ENCODE data around the gene ALX3. TPM values are rescaled to one million over a fixed set of nuclear protein-coding genes. Genes with fewer than 3 reads are reported as not detected.
A peak's percentile ranks its signal among the peaks of the same experiment; 100 is the strongest.

ALX3 gene
- total RNA-seq, 1 donor from 2014 or later: not detected

GRCh38 chr1:110076789-110077500 lies 6.5 kb upstream of the ALX3 start:
- Mint-ChIP-seq H3K4me1 (ENCODE audit: low read depth) (no peaks in the 10 kb centered on the region), H3K27me3 (ENCODE audit: low read depth) (peaks cover 44% of the 10 kb centered on the region), H3K4me3 (ENCODE audit: unreplicated experiment) (no peak overlapping the region)

GRCh38 chr1:110074166-110074565 lies 3.7 kb upstream of the ALX3 start:
- no peaks in the 10 kb centered on the region for H3K4me1 Mint-ChIP-seq (ENCODE audit: low read depth)

More at GRCh38 chr1:110076789-110077500, 6.5 kb upstream of the ALX3 start:
- no peak for TF ChIP-seq CTCF (IDR thresholded peaks at IDR 0.05)
- H3K9me3 Mint-ChIP-seq (ENCODE audit: low read depth): no peaks in the 10 kb centered on the region
- no peak for DNase-seq (ENCODE audit: low spot score)
- peaks cover 5% of the 10 kb centered on the region for H3K36me3 Mint-ChIP-seq (ENCODE audit: low read depth)
- no peak overlapping the region for H3K27ac Mint-ChIP-seq (ENCODE audit: unreplicated experiment)

GRCh38 chr1:110070282-110070669 lies 196 bp downstream of the ALX3 start:
- H3K27ac Mint-ChIP-seq (ENCODE audit: unreplicated experiment): no peak overlapping the region
- no peak overlapping the region for H3K4me3 Mint-ChIP-seq (ENCODE audit: unreplicated experiment)
- peaks cover 65% of the 10 kb centered on the region for H3K27me3 Mint-ChIP-seq (ENCODE audit: low read depth)
- H3K36me3 Mint-ChIP-seq (ENCODE audit: low read depth): peaks cover 8% of the 10 kb centered on the region
- DNase-seq (ENCODE audit: low spot score): peak; percentile 82
- TF ChIP-seq CTCF (IDR thresholded peaks at IDR 0.05): no peak
- peaks cover 4% of the 10 kb centered on the region for H3K4me1 Mint-ChIP-seq (ENCODE audit: low read depth)
- no peaks in the 10 kb centered on the region for H3K9me3 Mint-ChIP-seq (ENCODE audit: low read depth)

More at GRCh38 chr1:110074166-110074565, 3.7 kb upstream of the ALX3 start:
- Mint-ChIP-seq H3K4me3 (ENCODE audit: unreplicated experiment) (no peak overlapping the region), H3K27ac (ENCODE audit: unreplicated experiment) (no peak overlapping the region), H3K27me3 (ENCODE audit: low read depth) (peaks cover 55% of the 10 kb centered on the region), H3K9me3 (ENCODE audit: low read depth) (no peaks in the 10 kb centered on the region), H3K36me3 (ENCODE audit: low read depth) (peaks cover 8% of the 10 kb centered on the region)
- no peak for TF ChIP-seq CTCF (IDR thresholded peaks at IDR 0.05)
- DNase-seq (ENCODE audit: low spot score): no peak

DNA sequence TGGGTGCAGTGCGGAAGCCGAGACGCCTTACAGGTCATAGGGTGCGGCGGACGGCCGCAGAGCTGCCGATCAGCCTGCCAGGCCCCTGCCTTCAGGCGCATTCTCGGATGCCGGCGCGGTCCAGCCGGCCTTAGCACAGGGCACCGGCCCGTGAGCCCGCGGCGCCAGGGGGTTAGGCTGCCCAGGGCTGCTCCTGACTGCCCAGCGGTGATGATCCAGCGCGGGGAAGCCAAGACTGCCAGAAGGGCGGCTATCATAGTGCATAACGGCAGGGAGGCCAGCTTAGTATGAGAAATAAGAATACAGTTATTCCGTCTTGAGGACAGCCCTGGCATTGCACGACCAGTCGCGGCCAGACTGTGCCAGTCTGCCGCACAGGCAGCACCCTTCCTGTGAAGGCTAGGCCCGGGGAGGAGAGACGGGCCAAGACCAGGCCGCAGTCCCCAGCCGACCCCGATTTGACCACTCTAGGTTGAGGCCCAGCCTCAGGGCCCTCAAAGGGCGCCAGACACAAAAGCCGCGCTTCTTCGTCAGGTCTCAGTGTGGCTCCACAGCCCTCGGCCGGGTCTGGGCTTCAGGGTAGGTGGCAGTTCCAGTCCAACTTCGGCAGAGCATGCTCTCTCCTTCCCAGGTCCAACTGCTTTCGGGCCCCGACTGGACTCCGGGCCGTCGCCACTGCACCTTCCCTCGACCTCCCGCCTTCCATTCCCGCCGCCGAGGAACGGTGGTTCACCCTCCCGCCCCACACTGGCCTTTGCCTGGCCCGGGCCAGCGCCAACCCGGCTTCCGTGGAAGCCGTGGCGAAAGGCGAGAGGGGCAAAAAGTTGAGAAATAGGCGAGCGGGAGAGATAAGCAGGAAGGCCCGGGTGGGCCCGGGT lies 829 bp downstream of the ALX3 start:
- Mint-ChIP-seq H3K27me3 (ENCODE audit: low read depth) (peaks cover 61% of the 10 kb centered on the region), H3K27ac (ENCODE audit: unreplicated experiment) (no peak overlapping the region), H3K36me3 (ENCODE audit: low read depth) (peaks cover 8% of the 10 kb centered on the region), H3K4me3 (ENCODE audit: unreplicated experiment) (no peak overlapping the region), H3K9me3 (ENCODE audit: low read depth) (no peaks in the 10 kb centered on the region), H3K4me1 (ENCODE audit: low read depth) (peaks cover 4% of the 10 kb centered on the region)
- no peak for DNase-seq (ENCODE audit: low spot score)
- TF ChIP-seq CTCF (IDR thresholded peaks at IDR 0.05): no peak

DNA sequence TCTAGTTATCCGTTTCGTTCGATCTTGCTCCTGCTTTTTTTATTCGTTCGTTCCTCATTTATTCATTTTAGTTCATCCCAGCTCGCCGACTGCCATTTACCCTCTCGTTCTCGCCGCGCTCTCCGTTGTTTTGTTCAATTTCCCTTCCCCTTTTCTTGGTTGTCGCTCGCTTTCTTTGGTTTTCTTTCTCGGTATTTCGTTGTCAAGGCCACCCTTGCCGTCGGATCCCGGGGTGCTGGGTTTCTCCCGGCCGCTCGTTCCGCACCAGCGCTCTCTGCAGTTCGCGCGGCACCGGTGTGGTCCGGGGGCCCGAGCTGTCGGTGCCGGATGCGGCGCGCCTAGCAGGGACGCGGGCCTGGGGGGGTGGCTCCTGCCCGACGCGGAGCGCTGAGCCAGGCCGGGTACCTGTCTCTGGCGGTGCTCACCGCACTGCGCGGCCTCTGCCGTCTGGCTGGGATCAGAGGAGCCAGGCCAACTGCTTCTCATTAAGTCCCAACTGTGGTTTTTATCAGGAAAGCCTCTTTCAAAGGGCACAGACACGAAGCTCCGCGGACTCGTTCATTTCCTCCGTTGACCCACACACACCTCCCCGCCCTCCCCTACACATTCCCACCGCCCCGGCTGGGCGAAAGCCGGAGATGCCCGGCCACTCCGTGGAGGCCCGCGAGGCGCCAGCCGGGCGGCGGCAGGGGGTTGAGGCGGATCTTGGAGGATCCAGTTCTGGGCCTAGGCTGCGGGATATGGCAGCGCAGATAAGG lies 1.6 kb downstream of the ALX3 start:
- H3K9me3 Mint-ChIP-seq (ENCODE audit: low read depth): no peaks in the 10 kb centered on the region
- no peak for TF ChIP-seq CTCF (IDR thresholded peaks at IDR 0.05)
- H3K36me3 Mint-ChIP-seq (ENCODE audit: low read depth): peaks cover 6% of the 10 kb centered on the region
- no peak overlapping the region for H3K27ac Mint-ChIP-seq (ENCODE audit: unreplicated experiment)
- H3K27me3 Mint-ChIP-seq (ENCODE audit: low read depth): peaks cover 53% of the 10 kb centered on the region
- DNase-seq (ENCODE audit: low spot score): no peak
- H3K4me3 Mint-ChIP-seq (ENCODE audit: unreplicated experiment): no peak overlapping the region
- H3K4me1 Mint-ChIP-seq (ENCODE audit: low read depth): peaks cover 4% of the 10 kb centered on the region
